ENCODE data around the gene CFAP53.

Gene CFAP53

GRCh38 chr18:50193796-50194630 lies 72.3 kb downstream of the CFAP53 start:
- no peak for DNase-seq (ENCODE audit: low read depth)

- DNase-seq (ENCODE audit: low read depth), result no peak
Observed at GRCh38 chr18:50192995-50193795, 73.1 kb downstream of the CFAP53 start.

GRCh38 chr18:50190926-50191325 lies 75.4 kb downstream of the CFAP53 start:
- DNase-seq (ENCODE audit: low read depth), result no peak

GRCh38 chr18:50190236-50190635 lies 76.1 kb downstream of the CFAP53 start:
- no peak for DNase-seq (ENCODE audit: low read depth)

- DNase-seq (ENCODE audit: low read depth), result no peak
Observed at GRCh38 chr18:50189160-50189559, 77.1 kb downstream of the CFAP53 start.

- no peak for DNase-seq (ENCODE audit: low read depth)
Observed at GRCh38 chr18:50188652-50189051, 77.6 kb downstream of the CFAP53 start.

GRCh38 chr18:50187659-50188058 lies 78.6 kb downstream of the CFAP53 start:
- no peak for DNase-seq (ENCODE audit: low read depth)

GRCh38 chr18:50186385-50186784 lies 79.9 kb downstream of the CFAP53 start:
- no peak for DNase-seq (ENCODE audit: low read depth)

- peak; percentile 45 for DNase-seq (ENCODE audit: low read depth)
Observed at GRCh38 chr18:50183556-50183955, 82.7 kb downstream of the CFAP53 start.

- no peak for DNase-seq (ENCODE audit: low read depth)
Observed at GRCh38 chr18:50182511-50182910, 83.8 kb downstream of the CFAP53 start.

GRCh38 chr18:50181590-50181989 lies 84.7 kb downstream of the CFAP53 start:
- DNase-seq (ENCODE audit: low read depth), result no peak

- no peak for DNase-seq (ENCODE audit: low read depth)
Observed at GRCh38 chr18:50179465-50179864, 86.8 kb downstream of the CFAP53 start.

- DNase-seq (ENCODE audit: low read depth), result no peak
Observed at GRCh38 chr18:50177294-50177992, 88.9 kb downstream of the CFAP53 start.

Measured in HS-27A (cell line).